Chondrocyte (in vitro differentiated cells): ENCODE data around the gene SNPH. TPM values are rescaled to one million over a fixed set of nuclear protein-coding genes. Genes with fewer than 3 reads are reported as not detected.

ENCODE experiments used
- DNase-seq: peaks from one replicate; pipeline ENCODE4 v3.0.0; 2021; ENCODE audit warnings: mixed read lengths, low spot score
- H3K27ac Mint-ChIP-seq: one replicate; pipeline ENCODE4 v1.8.0; 2021; ENCODE audit warnings: mild to moderate bottlenecking, moderate library complexity, mixed read lengths; ENCODE audit not compliant: unreplicated experiment
- H3K27me3 Mint-ChIP-seq: 2 replicates; pipeline ENCODE4 v1.8.0; 2021; ENCODE audit warnings: low read depth, mixed read lengths
- H3K36me3 Mint-ChIP-seq: 2 replicates; pipeline ENCODE4 v1.8.0; 2021; ENCODE audit warnings: low read depth, mixed read lengths
- H3K4me1 Mint-ChIP-seq: 2 replicates; pipeline ENCODE4 v1.8.0; 2021; ENCODE audit warnings: low read depth, mild to moderate bottlenecking, mixed read lengths
- H3K4me3 Mint-ChIP-seq: one replicate; pipeline ENCODE4 v1.8.0; 2021; ENCODE audit warnings: mild to moderate bottlenecking, moderate library complexity, mixed read lengths; ENCODE audit not compliant: unreplicated experiment
- H3K9me3 Mint-ChIP-seq: 2 replicates; pipeline ENCODE4 v1.8.0; 2021; ENCODE audit warnings: low read depth, mixed read lengths
- CTCF ChIP-seq: fragments of 200-600 bp; sonication (generic); IDR thresholded peaks from 2 replicates; pipeline ENCODE4 v1.5.0; 2021; ENCODE audit warnings: antibody characterized with exemption, mild to moderate bottlenecking, moderate library complexity
- total RNA-seq: library from RNA; stranded (reverse); gene quantifications from 3 replicates; pipeline ENCODE4 v1.2.1, GENCODE V29; 2021

SNPH gene
- total RNA-seq, 1 donor from 2014 or later, result 12.8 TPM

- Mint-ChIP-seq H3K27me3 (no peaks in the 10 kb centered on the region), H3K4me3 (no peak overlapping the region), H3K4me1 (peaks cover 16% of the 10 kb centered on the region), H3K36me3 (no peaks in the 10 kb centered on the region), H3K27ac (no peak overlapping the region), H3K9me3 (no peaks in the 10 kb centered on the region)
- TF ChIP-seq CTCF, result peak; percentile 50
- no peak for DNase-seq
These were observed 59.3 kb downstream of the SNPH start for GRCh38 chr20:1325173-1326030.

GRCh38 chr20:1326031-1326930 is 60.2 kb downstream of the SNPH start:
- Mint-ChIP-seq H3K4me3 (no peak overlapping the region), H3K27me3 (no peaks in the 10 kb centered on the region), H3K9me3 (no peaks in the 10 kb centered on the region), H3K36me3 (no peaks in the 10 kb centered on the region), H3K4me1 (peaks cover 16% of the 10 kb centered on the region), H3K27ac (peak overlapping the region; percentile 87)
- DNase-seq, result no peak
- no peak for TF ChIP-seq CTCF

- no peak for TF ChIP-seq CTCF
- peak overlapping the region; percentile 87 for H3K27ac Mint-ChIP-seq
- no peak for DNase-seq
- H3K36me3 Mint-ChIP-seq, result no peaks in the 10 kb centered on the region
- peak overlapping the region; percentile 40 for H3K4me3 Mint-ChIP-seq
- no peaks in the 10 kb centered on the region for H3K9me3 Mint-ChIP-seq
- H3K27me3 Mint-ChIP-seq, result no peaks in the 10 kb centered on the region
- H3K4me1 Mint-ChIP-seq, result peaks cover 16% of the 10 kb centered on the region
These were observed 61.2 kb downstream of the SNPH start for GRCh38 chr20:1327241-1327653.

GRCh38 chr20:1327827-1328679 is 62.0 kb downstream of the SNPH start:
- H3K4me3 Mint-ChIP-seq, result no peak overlapping the region
- no peaks in the 10 kb centered on the region for H3K36me3 Mint-ChIP-seq
- H3K27me3 Mint-ChIP-seq, result no peaks in the 10 kb centered on the region

More at GRCh38 chr20:1327827-1328679, 62.0 kb downstream of the SNPH start:
- H3K4me1 Mint-ChIP-seq, result peaks cover 14% of the 10 kb centered on the region
- no peak for DNase-seq
- peak overlapping the region; percentile 87 for H3K27ac Mint-ChIP-seq
- no peaks in the 10 kb centered on the region for H3K9me3 Mint-ChIP-seq
- no peak for TF ChIP-seq CTCF
